Measurements from ENCODE around the gene SEM1.

GRCh38 chr7:96663457-96663856, 46.2 kb downstream of the SEM1 start:
- TF ChIP-seq CTCF (IDR thresholded peaks at IDR 0.05) = no peak
- TF ChIP-seq POLR2A (IDR thresholded peaks at IDR 0.05) = no peak

All from lower leg skin (tissue), 3 donors.